Coronary artery (tissue), 2 donors: ENCODE measurements around the gene CNTN1.

Source experiments
- DNase-seq: peaks from one replicate; pipeline ENCODE4 v3.0.0-alpha.2; 2017; ENCODE audit warnings: low spot score
- H3K27ac ChIP-seq, 2 donors: fragments of 200-600 bp; sonication (generic); one replicate each; pipeline ENCODE4 v1.5.1; 2016 to 2019
- H3K4me3 ChIP-seq: fragments of 200-600 bp; sonication (generic); 2 replicates; pipeline ENCODE4 v1.5.1; 2016; ENCODE audit warnings: mild to moderate bottlenecking, moderate library complexity
- TF ChIP-seq, protein P1 (sequence below): fragments of 200-600 bp; sonication (generic); IDR thresholded peaks from one replicate; pipeline ENCODE4 v1.5.1; 2019; ENCODE audit warnings: antibody characterized with exemption

CNTN1 gene

DNA sequence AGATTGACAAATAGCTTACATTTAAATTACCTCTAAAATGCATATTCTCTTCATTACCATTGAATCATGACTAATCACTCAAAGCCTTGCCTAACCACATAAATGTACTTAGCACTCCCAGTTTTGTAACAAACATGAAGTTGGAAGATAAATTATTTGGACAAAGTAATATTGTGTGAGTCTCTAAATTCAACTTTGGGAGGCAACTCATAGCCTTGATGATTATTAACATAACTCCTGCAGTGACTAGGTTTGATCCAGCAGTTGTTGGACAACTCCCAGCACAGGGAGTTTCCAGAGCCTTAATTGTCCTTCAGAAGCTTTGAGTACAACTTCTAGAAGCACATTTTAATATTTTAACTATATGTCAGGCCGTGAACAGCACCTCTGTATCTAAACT lies 342.4 kb downstream of the CNTN1 start:
- no peak overlapping the region for H3K27ac ChIP-seq
- no peak for DNase-seq

DNA sequence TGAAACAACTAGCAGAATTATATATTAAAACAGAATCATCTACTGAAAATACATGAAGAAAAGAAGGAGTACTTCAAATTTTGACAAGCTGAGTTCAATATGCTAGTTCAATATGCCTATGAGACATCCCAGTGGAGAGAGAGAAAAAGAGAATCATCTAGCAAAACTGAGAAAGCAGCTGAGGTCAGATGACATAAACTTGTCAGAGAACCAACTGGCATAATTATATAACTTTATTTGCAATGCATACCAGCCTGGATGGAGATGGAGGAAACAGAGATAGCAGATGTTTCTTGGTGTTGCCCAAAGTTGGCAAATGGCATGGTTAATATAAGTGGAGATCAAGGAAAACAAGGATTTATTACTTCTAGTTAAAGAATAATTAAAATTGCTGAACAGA lies 347.2 kb downstream of the CNTN1 start:
- TF ChIP-seq, protein P1, sequence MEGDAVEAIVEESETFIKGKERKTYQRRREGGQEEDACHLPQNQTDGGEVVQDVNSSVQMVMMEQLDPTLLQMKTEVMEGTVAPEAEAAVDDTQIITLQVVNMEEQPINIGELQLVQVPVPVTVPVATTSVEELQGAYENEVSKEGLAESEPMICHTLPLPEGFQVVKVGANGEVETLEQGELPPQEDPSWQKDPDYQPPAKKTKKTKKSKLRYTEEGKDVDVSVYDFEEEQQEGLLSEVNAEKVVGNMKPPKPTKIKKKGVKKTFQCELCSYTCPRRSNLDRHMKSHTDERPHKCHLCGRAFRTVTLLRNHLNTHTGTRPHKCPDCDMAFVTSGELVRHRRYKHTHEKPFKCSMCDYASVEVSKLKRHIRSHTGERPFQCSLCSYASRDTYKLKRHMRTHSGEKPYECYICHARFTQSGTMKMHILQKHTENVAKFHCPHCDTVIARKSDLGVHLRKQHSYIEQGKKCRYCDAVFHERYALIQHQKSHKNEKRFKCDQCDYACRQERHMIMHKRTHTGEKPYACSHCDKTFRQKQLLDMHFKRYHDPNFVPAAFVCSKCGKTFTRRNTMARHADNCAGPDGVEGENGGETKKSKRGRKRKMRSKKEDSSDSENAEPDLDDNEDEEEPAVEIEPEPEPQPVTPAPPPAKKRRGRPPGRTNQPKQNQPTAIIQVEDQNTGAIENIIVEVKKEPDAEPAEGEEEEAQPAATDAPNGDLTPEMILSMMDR, result no peak
- H3K4me3 ChIP-seq, result no peak overlapping the region
- DNase-seq, result no peak
- no peak overlapping the region for H3K27ac ChIP-seq

More for the DNA sequence above, 342.4 kb downstream of the CNTN1 start:
- TF ChIP-seq, protein P1, result no peak
- no peak overlapping the region for H3K4me3 ChIP-seq

DNA sequence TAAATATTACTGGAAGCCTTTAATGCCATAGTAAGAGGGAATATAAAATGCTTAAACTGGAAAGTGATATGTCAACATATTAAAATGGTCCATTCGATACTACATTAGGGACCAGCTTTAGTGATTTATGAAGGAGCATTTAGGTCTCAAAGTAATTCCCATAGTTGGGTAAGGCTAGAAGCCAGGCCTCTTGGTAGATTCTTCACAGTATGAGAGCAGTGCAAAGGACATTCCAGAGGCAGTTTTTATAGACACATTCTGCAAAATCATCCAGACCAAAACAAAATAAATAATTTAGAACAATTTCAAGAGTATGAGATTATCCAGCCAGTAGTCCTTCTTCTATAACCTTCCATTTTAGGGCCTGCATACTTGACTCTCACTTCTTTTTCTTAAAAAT lies 353.3 kb downstream of the CNTN1 start:
- peak overlapping the region in 1 of 2 donors; percentile 1 for H3K27ac ChIP-seq
- TF ChIP-seq, protein P1, result no peak
- DNase-seq, result no peak
- H3K4me3 ChIP-seq, result no peak overlapping the region

DNA sequence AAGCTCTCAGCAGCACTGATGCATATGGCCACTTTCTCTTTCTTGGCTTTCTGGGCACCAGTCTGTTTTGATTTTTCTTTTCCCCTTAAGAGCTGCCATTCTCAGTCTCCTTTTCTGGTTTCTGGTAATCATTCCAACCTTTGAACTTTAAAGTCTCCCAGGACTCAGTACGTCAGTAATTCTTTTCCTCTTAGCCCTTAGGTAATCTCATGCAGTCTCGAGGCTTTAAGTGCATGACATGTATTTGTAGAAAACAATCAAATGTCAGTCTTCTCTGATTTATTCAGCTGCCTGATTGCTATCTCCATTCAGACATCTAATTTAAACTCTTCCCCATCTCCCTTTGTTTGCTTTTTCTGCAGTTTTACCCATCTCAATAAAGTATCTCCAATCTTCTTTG lies 356.8 kb downstream of the CNTN1 start:
- H3K4me3 ChIP-seq, result no peak overlapping the region
- no peak for DNase-seq
- H3K27ac ChIP-seq, result no peak overlapping the region
- TF ChIP-seq, protein P1, result no peak

DNA sequence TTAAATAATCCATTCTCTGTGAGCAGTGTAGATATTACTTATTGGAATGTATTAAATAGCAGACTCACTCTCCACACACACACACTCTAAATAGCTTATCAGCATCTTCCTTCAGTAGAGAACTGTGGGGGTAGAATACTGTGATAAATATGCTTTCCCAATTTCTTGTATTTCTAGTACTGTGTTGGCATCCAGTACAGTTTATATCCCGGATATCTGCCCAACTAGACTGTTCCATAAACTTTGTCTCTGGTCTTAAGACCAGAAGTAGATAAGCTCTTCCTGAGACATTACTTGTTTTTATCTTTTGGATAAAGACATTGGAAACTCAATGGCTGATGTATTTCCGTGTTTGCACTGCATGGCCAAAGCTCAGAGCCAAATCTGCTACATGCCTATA lies 359.7 kb downstream of the CNTN1 start:
- no peak for DNase-seq
- TF ChIP-seq, protein P1, result no peak
- Histone ChIP-seq H3K4me3 (no peak overlapping the region), H3K27ac (no peak overlapping the region)

DNA sequence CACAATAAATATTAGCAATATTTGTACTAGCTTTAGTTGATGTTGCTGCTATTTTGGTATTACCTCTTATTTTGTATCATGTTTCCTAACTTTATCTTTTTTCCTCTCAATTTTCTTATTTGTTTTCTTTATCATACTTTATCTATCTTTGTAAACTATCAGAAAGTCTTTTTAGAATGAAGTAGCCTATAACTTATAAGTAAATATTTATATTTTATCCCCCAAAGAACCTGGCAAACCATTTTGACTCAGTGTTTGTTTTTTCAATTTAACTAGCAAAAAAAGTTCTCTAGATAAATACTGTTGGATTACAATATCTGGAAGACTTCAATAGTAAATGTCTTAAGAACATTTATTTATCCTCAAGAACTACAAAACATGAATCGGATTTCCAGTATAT lies 360.2 kb downstream of the CNTN1 start:
- Histone ChIP-seq H3K27ac (no peak overlapping the region), H3K4me3 (no peak overlapping the region)
- TF ChIP-seq, protein P1, result no peak
- DNase-seq, result no peak

DNA sequence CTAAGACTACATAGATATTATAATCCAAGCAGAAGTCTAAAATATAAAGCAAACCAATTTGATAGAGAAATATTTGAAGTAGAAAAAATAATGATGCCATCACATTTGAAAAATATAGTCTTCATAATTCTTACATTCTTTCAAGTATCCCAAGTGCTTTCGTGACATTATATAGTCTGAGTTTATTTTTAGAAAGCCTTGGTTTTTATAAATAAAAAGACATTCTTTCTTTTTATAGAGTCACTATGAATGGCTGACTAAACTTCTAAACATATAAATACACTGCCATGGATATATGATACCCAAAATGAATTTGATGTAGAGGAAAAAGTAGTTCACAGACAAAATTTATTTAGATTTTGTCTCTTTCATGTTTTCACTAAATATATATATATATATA lies 360.8 kb downstream of the CNTN1 start:
- TF ChIP-seq, protein P1, result no peak
- no peak for DNase-seq
- Histone ChIP-seq H3K27ac (no peak overlapping the region), H3K4me3 (no peak overlapping the region)
